HG03354 (cell line): ENCODE data around the gene MUTYH.
"Not testable (repeated sequence)": the region's sequence is repeated elsewhere in the genome, so short reads cannot be mapped to it uniquely, and the experiment has no call there.

ENCODE experiments used
- ATAC-seq: cut with Tn5 transposase; IDR thresholded peaks from one replicate; pipeline ENCODE4 v1.9.1; 2021; ENCODE audit warnings: mild to moderate bottlenecking; ENCODE audit not compliant: unreplicated experiment, poor library complexity, severe bottlenecking

Gene MUTYH

DNA sequence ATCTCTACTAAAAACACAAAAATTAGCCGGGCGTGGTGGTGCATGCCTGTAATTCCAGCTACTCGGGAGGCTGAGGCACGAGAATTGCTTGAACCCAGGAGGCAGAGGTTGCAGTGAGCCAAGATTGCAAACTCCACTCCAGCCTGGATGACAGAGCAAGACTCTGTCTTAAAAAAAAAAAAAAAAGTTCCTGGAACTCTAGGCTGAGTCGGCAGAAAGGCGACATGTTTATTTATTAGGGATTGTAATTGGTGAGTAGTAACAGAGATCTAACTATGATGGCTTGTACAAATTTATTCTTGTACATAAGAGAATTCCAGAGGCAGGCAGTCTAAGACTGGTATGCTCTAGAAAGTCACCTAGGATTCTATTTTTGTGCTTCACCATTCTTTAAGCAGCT, 49.2 kb downstream of the MUTYH start:
- not testable (repeated sequence) for ATAC-seq

DNA sequence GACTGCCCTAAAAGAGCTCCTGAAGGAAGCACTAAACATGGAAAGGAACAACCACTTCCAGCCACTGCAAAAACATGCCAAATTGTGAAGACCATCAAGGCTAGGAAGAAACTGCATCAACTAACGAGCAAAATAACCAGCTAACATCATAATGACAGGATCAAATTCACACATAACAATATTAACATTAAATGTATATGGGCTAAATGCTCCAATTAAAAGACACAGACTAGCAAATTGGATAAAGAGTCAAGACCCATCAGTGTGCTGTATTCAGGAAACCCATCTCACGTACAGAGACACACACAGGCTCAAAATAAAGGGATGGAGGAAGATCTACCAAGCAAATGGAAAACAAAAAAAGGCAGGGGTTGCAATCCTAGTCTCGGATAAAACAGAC, 53.7 kb downstream of the MUTYH start:
- ATAC-seq = not testable (repeated sequence)

DNA sequence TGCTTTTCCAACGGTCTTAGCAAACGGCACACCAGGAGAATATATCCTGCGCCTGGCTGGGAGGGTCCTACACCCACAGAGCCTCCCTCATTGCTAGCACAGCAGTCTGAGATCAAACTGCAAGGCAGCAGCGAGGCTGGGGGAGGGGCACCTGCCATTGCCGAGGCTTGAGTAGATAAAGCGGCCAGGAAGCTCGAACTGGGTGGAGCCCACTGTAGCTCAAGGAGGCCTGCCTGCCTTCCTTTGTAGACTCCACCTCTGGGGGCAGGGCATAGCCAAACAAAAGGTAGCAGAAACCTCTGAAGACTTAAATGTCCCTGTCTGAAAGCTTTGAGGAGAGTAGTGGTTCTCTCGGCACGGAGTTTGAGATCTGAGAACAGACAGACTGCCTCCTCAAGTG, 55.4 kb downstream of the MUTYH start:
- not testable (repeated sequence) for ATAC-seq

DNA sequence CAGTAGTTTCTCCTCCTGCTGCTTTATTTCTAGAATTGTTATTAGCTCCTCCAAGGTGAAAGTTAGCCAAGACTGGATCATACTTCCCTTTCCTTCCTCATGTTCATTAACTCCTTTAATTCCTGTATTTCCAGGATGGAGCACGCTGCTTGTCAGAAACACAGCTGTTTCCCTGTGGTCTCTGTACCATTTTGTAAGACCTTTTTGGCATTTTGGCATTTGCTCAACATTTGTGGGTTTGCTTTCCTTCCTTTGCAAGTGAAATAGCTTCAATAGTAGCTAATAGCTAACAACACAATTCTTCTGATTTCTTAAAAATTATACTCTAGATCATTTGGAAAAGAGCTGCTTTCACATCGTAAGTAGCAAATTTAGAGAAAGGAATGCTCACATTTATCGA, 57.9 kb downstream of the MUTYH start:
- no peak for ATAC-seq
